Breast epithelium (tissue), 3 donors: Measurements from ENCODE around the gene IGFBPL1.

Experiments used
- CTCF ChIP-seq, 3 donors: fragments of 450-650 bp; IDR thresholded peaks; one replicate each; pipeline ENCODE4 v1.5.1; 2016 to 2017; ENCODE audit warnings: antibody characterized with exemption in 3 of 3, mild to moderate bottlenecking in 3 of 3, moderate library complexity in 3 of 3
- POLR2AphosphoS5 ChIP-seq, 3 donors: sonication (generic); formaldehyde crosslinking; IDR thresholded peaks; one replicate each; pipeline ENCODE4 v1.6.1; 2017; ENCODE audit warnings: antibody characterized with exemption in 3 of 3

GRCh38 chr9:38447703-38448102 lies 23.4 kb upstream of the IGFBPL1 start:
- no peak for TF ChIP-seq POLR2AphosphoS5 (IDR thresholded peaks at IDR 0.05)
- TF ChIP-seq CTCF (IDR thresholded peaks at IDR 0.05): no peak
